ENCODE measurements around the gene GABRB1.

DNA sequence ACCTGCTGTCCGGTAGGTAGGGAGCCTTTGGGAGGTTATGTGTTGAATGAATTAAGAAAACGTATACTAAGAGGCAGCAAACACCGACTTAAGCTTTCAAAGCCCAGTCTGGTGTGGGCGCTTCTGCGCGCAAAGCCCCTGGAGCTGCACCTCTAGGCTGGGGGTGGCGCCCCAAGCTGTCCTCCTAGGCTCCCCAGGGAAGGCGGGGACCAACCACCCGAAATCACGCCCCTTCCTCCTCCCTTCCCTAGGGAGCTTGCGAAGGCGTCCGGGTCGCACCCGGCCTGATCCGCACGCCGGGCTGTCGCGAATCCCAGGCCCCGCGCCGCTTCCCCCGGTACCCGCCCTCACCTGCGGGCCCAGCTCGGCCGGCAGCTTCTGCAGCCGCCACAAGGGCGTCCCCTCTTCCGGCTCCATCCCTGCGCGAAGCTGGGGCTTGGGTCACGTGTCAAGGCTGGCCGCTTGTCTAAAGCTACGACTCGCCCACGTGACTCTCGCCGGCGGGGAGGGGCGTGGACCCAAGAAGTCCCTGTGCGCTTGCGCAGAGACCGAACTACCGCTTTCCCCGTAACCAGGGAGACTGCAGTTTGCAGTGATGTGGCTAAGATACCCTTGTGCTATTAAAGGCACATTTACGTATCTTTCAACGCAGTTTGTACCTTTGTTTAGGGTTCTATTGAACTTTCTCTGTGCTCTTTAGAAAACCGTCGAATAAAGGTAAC is 432.0 kb downstream of the GABRB1 start, which contains the start of gene COMMD8:
- TF ChIP-seq, protein P1, sequence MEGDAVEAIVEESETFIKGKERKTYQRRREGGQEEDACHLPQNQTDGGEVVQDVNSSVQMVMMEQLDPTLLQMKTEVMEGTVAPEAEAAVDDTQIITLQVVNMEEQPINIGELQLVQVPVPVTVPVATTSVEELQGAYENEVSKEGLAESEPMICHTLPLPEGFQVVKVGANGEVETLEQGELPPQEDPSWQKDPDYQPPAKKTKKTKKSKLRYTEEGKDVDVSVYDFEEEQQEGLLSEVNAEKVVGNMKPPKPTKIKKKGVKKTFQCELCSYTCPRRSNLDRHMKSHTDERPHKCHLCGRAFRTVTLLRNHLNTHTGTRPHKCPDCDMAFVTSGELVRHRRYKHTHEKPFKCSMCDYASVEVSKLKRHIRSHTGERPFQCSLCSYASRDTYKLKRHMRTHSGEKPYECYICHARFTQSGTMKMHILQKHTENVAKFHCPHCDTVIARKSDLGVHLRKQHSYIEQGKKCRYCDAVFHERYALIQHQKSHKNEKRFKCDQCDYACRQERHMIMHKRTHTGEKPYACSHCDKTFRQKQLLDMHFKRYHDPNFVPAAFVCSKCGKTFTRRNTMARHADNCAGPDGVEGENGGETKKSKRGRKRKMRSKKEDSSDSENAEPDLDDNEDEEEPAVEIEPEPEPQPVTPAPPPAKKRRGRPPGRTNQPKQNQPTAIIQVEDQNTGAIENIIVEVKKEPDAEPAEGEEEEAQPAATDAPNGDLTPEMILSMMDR (conservative IDR thresholded peaks at IDR 0.05; ENCODE audit: low read length) = peak; percentile 33
- TF ChIP-seq EZH2phosphoT487 (IDR thresholded peaks at IDR 0.05; ENCODE audit: borderline replicate concordance) = no peak

Measured in Loucy (cell line).